Transverse colon (tissue), 3 donors: ENCODE results near the gene PCBP3.

ENCODE experiments used
- POLR2A ChIP-seq: fragments of 450-650 bp; IDR thresholded peaks from one replicate; pipeline ENCODE4 v1.6.1; 2016; ENCODE audit warnings: antibody characterized with exemption, mild to moderate bottlenecking, moderate library complexity
- TF ChIP-seq, protein P1 (sequence below), 5 experiments: fragments of 200-600 bp in 3 of 5; fragments of 450-650 bp in 2 of 5; sonication (generic) in 3 of 5; IDR thresholded peaks; 1 replicate in 2 of 5; 2 replicates in 3 of 5; pipeline ENCODE4 v1.5.1; 2016 to 2017; ENCODE audit warnings: antibody characterized with exemption in 5 of 5, inconsistent platforms in 3 of 5, mild to moderate bottlenecking in 2 of 5, moderate library complexity in 1 of 5

- TF ChIP-seq, protein P1, sequence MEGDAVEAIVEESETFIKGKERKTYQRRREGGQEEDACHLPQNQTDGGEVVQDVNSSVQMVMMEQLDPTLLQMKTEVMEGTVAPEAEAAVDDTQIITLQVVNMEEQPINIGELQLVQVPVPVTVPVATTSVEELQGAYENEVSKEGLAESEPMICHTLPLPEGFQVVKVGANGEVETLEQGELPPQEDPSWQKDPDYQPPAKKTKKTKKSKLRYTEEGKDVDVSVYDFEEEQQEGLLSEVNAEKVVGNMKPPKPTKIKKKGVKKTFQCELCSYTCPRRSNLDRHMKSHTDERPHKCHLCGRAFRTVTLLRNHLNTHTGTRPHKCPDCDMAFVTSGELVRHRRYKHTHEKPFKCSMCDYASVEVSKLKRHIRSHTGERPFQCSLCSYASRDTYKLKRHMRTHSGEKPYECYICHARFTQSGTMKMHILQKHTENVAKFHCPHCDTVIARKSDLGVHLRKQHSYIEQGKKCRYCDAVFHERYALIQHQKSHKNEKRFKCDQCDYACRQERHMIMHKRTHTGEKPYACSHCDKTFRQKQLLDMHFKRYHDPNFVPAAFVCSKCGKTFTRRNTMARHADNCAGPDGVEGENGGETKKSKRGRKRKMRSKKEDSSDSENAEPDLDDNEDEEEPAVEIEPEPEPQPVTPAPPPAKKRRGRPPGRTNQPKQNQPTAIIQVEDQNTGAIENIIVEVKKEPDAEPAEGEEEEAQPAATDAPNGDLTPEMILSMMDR (IDR thresholded peaks at IDR 0.05), result no peak
- TF ChIP-seq POLR2A, result no peak
These were observed 258.9 kb downstream of the PCBP3 start for GRCh38 chr21:45902292-45902995.
